Vagina (tissue), 2 donors: Measurements from ENCODE around the gene GLP1R. TPM values are rescaled to one million over a fixed set of nuclear protein-coding genes. Genes with fewer than 3 reads are reported as not detected.

ENCODE experiments used
- DNase-seq, 2 donors: peaks; one replicate each; pipeline ENCODE4 v3.0.0-alpha.2; 2017; ENCODE audit errors: extremely low spot score in 2 of 2
- H3K27ac ChIP-seq: fragments of 200-600 bp; sonication (generic); one replicate; pipeline ENCODE4 v1.5.1; 2019
- H3K27me3 ChIP-seq: fragments of 200-600 bp; sonication (generic); one replicate; pipeline ENCODE4 v1.5.1; 2019
- H3K36me3 ChIP-seq, 2 donors: fragments of 200-600 bp; sonication (generic); one replicate each; pipeline ENCODE4 v1.5.1; 2017 to 2019
- H3K4me1 ChIP-seq: fragments of 200-600 bp; sonication (generic); one replicate; pipeline ENCODE4 v1.5.1; 2019
- H3K4me3 ChIP-seq, 2 donors: fragments of 200-600 bp; sonication (generic); 1 replicate in 1 of 2; 2 replicates in 1 of 2; pipeline ENCODE4 v1.5.1; 2016 to 2019
- H3K9me3 ChIP-seq: fragments of 200-600 bp; sonication (generic); one replicate; pipeline ENCODE4 v1.5.1; 2019
- POLR2A ChIP-seq, 2 donors: fragments of 450-650 bp; IDR thresholded peaks; one replicate each; pipeline ENCODE4 v1.6.1; 2017; ENCODE audit warnings: antibody characterized with exemption in 2 of 2, mild to moderate bottlenecking in 2 of 2, moderate library complexity in 2 of 2
- POLR2AphosphoS5 ChIP-seq, 2 donors: sonication (generic); formaldehyde crosslinking; IDR thresholded peaks; one replicate each; pipeline ENCODE4 v1.9.0; 2017; ENCODE audit warnings: antibody characterized with exemption in 2 of 2, mild to moderate bottlenecking in 2 of 2, low read depth in 1 of 2; ENCODE audit not compliant: insufficient read depth in 1 of 2
- intact Hi-C: fragments of 100-400 bp; cut with DNase I; formaldehyde crosslinking; loops from one replicate; pipeline ENCODE4 v1.15.1; 2023
- total RNA-seq: library from RNA; depleted of rRNA; stranded (reverse); fragments of >200 nt; gene quantifications from one replicate; pipeline ENCODE4 v1.2.3, GENCODE V29; 2016
- TF ChIP-seq, protein P1 (sequence below), 3 experiments: fragments of 450-650 bp in 2 of 3; fragments of 200-600 bp in 1 of 3; sonication (generic) in 1 of 3; IDR thresholded peaks; one replicate each; pipeline ENCODE4 v1.5.1; 2017 to 2019; ENCODE audit warnings: antibody characterized with exemption in 3 of 3, mild to moderate bottlenecking in 2 of 3, moderate library complexity in 2 of 3

GLP1R gene
- total RNA-seq, 1 donor from 2014 or later, result not detected

DNA sequence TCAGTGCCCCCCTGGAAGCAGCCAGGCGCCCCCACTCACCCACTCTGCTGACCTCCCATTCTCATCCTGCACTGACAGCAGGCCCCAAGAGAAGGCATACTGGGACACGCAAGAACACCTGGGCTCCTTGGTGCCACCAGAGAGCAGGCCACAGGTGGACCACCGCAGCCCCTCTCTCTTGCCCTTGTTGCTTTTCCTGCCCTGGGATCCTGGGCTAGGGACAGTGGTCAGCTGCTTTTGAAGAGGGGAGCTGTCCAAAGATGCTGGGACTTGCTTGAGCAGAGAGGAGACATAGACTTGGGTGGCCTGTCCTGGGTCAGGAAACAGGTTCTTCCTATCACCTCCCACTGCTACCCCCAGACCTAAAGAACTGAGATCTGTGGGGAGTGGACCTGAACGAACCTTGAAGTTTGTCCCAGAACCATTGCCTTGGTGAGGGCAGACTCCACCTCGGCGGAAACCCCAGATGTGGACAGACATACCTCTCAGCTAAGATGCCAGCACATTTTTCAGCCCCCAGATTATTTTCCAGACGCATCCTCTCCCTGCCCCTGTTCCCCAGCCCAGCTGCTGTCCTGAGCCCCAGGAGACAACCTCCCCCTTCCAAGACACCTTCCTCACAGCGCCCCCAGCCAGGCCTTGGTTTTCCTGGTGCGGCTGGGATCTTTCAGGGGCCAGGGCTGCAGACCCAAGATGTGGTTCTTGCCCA is 1.1 kb downstream of the GLP1R start:
- DNase-seq, result no peak
- Histone ChIP-seq H3K36me3 (no peaks in the 10 kb centered on the region), H3K27me3 (peaks cover 7% of the 10 kb centered on the region), H3K4me3 (no peak overlapping the region), H3K27ac (no peak overlapping the region), H3K9me3 (no peaks in the 10 kb centered on the region), H3K4me1 (peaks cover 10% of the 10 kb centered on the region)
- TF ChIP-seq, protein P1, sequence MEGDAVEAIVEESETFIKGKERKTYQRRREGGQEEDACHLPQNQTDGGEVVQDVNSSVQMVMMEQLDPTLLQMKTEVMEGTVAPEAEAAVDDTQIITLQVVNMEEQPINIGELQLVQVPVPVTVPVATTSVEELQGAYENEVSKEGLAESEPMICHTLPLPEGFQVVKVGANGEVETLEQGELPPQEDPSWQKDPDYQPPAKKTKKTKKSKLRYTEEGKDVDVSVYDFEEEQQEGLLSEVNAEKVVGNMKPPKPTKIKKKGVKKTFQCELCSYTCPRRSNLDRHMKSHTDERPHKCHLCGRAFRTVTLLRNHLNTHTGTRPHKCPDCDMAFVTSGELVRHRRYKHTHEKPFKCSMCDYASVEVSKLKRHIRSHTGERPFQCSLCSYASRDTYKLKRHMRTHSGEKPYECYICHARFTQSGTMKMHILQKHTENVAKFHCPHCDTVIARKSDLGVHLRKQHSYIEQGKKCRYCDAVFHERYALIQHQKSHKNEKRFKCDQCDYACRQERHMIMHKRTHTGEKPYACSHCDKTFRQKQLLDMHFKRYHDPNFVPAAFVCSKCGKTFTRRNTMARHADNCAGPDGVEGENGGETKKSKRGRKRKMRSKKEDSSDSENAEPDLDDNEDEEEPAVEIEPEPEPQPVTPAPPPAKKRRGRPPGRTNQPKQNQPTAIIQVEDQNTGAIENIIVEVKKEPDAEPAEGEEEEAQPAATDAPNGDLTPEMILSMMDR (IDR thresholded peaks at IDR 0.05), result no peak
- TF ChIP-seq POLR2AphosphoS5 (IDR thresholded peaks at IDR 0.05; ENCODE audit: insufficient read depth in 1 of 2, low read depth in 1 of 2), result no peak
- intact Hi-C loops, result no loop called here

DNA sequence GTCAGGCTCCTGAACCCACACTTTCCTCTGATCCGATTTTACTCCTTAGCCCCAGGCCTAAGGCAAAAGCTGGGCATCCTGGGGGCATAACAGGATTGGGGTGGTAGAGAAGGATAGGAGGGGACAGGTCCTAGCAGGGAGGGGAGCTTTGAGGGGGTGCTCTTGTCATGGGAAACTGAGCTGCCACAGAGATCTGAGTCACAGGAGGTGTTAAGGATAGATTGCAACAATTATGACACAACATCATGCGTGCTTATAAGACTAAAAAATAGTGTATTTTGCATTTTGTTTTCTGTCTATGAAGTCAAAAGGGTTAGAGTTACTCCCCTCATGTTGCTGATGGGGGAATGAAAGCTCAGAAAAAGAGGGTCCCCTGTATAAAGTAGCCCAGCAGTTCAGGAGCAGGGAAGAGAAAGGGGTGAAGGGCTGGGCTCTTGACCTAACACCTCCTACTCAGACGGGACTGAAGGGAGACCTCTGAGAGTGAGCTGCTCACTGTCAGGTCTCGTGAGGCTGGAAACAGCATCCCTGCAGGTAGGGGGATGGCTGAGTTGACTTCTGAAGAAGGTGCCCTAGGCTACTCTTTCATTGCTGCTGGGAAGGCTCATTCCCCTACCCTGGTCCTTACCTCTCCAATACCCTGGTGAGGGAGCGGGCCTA is 2.0 kb downstream of the GLP1R start:
- TF ChIP-seq POLR2A (IDR thresholded peaks at IDR 0.05), result no peak
- TF ChIP-seq POLR2AphosphoS5 (IDR thresholded peaks at IDR 0.05; ENCODE audit: insufficient read depth in 1 of 2, low read depth in 1 of 2), result no peak
- TF ChIP-seq, protein P1 (IDR thresholded peaks at IDR 0.05), result no peak
- no peak overlapping the region for H3K4me3 ChIP-seq
- intact Hi-C loops, result no loop called here
- no peak for DNase-seq
- H3K36me3 ChIP-seq, result no peaks in the 10 kb centered on the region
- H3K27me3 ChIP-seq, result peaks cover 7% of the 10 kb centered on the region
- no peak overlapping the region for H3K27ac ChIP-seq
- H3K4me1 ChIP-seq, result peaks cover 10% of the 10 kb centered on the region
- H3K9me3 ChIP-seq, result no peaks in the 10 kb centered on the region

DNA sequence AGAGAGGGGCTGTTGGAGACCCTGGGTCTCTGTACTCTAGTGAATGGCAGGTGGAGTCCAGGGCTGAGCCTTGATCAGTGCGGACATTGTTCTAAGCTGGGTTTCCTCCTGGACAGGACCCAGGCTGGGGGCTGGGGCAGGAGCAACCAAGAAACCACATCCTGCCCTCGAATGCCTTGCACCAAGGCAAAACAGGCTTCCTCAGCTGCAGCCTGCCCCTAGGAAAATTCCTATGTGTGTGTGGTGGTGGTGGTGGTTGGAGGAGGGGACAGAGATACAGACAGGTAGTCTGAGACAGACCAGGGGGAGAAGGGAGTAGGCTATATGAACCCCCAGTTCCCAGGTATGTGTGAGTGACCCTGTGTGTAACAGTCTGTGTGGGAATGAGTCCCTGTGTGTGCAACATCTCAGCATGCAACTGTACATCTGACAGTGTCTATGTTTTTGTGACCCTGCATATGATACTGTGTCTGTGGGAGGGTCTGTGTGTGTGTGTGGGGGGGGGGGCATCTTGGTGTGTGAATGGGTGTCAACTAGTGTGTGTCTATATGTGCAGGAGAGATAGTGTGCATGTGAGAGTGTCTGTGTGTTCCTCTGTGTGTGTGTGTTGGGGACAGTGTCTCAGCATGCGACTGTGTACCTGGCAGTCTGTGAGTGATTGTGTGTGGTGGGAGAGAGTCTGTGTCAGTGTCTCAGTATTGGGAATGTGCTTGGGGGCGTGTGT is 3.0 kb downstream of the GLP1R start:
- Histone ChIP-seq H3K4me3 (no peak overlapping the region), H3K4me1 (peaks cover 10% of the 10 kb centered on the region), H3K27me3 (peaks cover 7% of the 10 kb centered on the region), H3K9me3 (no peaks in the 10 kb centered on the region), H3K27ac (no peak overlapping the region), H3K36me3 (no peaks in the 10 kb centered on the region)
- TF ChIP-seq, protein P1 (IDR thresholded peaks at IDR 0.05), result no peak
- TF ChIP-seq POLR2AphosphoS5 (IDR thresholded peaks at IDR 0.05; ENCODE audit: insufficient read depth in 1 of 2, low read depth in 1 of 2), result no peak
- no peak for DNase-seq
- intact Hi-C loops, result no loop called here

DNA sequence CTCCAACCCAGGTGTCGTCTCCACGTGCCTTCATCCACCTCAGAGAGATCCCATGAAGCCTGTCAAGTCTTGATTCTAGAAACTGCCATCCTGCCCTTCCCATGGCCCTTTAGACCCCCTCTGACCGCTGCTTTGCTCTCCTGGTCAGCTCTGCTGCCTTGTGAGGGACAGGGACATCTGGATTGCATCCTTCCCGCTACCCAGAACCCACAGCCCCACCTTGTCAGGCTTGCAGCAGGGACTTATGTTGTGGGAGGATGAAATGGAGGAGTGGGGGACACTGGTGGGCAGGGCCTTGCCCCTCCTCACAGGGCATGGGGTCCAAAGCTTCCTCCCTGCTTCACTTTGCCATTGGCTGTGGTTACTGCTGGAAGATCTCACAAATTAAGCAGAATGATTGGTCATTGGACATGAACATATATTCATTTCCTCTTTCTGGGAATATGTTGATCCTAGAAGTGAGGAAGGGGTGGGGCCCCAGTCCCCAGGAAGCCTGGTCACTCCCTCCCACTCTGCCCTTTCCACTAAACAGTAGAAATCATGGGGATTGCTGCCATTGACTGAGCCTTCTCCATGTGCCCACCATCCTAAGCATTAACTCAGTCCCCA is 4.5 kb downstream of the GLP1R start:
- no peak for DNase-seq
- H3K36me3 ChIP-seq, result no peaks in the 10 kb centered on the region
- peaks cover 10% of the 10 kb centered on the region for H3K4me1 ChIP-seq
- TF ChIP-seq, protein P1 (IDR thresholded peaks at IDR 0.05), result no peak
- TF ChIP-seq POLR2A (IDR thresholded peaks at IDR 0.05) (no peak), POLR2AphosphoS5 (IDR thresholded peaks at IDR 0.05; ENCODE audit: insufficient read depth in 1 of 2, low read depth in 1 of 2) (no peak)
- no peak overlapping the region for H3K4me3 ChIP-seq
- intact Hi-C loops, result no loop called here
- no peaks in the 10 kb centered on the region for H3K9me3 ChIP-seq
- H3K27me3 ChIP-seq, result peaks cover 7% of the 10 kb centered on the region
- no peak overlapping the region for H3K27ac ChIP-seq
